GM21447 (cell line): ENCODE results near the gene ARHGEF40.

ENCODE experiments used
- ATAC-seq: cut with Tn5 transposase; IDR thresholded peaks from one replicate; pipeline ENCODE4 v1.9.1; 2021; ENCODE audit not compliant: unreplicated experiment

Gene ARHGEF40

GRCh38 chr14:21112255-21112654, 42.2 kb downstream of the ARHGEF40 start:
- no peak for ATAC-seq

DNA sequence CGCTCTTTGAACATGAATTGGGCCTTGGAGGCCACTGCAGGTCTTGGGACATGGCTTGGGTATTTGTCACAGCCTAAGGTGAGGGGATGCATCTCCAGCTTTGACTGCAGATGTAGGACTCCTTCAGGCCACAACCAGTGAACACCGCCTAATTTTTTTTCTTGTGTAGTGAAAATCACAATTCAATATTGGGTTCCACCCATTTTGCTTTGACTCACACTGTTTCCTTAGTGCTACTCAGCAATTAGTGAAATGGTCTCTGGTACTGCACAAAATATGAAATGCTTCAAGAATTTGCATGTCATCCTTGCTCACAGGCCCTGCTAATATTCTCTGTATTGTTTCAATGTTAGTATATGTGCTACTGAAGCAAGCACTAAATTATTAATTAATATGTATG, 43.3 kb downstream of the ARHGEF40 start:
- no peak for ATAC-seq

DNA sequence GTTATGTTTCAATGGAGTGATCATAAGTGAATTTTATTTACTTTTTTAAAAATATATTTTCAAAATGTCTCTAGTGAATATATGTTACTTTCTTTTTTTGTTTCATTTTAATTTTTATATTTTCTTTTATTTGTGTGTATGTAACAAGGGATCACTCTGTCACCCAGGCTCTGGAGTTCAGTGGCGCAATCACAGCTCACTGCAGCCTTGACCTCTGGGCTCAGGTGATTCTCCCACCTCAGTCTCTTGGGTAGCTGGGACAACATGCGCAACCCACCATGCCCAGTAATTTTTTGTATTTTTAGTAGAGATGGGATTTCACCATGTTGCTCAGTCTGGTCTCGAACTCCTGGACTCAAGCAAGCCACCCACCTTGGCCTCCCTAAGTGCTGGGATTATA, 48.8 kb downstream of the ARHGEF40 start:
- no peak for ATAC-seq

GRCh38 chr14:21120686-21121085, 50.6 kb downstream of the ARHGEF40 start:
- no peak for ATAC-seq

DNA sequence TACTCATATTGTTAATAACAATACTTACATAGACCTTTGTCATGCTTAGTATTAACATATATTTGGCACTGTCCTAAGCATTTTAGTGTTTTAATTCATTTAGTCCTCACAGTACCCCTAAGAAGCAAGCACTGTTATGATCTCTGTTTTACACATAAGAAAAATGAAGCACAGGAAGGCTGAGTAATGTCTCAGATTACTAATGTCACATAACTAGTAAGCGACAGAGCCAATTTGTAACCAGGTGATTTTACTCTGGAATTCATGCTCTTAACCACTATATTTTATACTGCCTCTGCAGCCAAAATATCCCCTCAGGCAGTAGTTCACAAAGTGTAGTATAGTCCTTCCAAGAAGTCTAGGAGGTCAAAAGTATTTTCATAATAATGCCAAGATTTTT, 51.0 kb downstream of the ARHGEF40 start:
- no peak for ATAC-seq

DNA sequence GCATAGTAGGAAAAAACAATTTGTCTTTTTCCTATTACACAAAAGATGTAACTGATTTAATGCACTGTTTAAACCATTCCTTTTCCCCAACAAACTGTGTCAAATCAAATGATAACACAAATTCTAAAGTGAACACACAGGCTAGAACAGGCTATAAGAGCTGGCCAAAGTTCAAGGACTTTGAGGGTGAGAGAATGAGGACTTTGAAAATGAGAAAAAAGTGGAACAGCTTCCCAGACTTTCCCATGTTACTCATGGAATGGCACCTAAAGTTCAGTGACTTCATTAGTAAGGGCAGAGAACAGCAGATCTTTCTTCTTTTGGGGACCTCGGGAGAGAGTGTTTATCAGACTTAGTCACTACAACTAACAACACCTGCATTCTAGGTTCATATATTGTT, 53.3 kb downstream of the ARHGEF40 start:
- ATAC-seq, result no peak

DNA sequence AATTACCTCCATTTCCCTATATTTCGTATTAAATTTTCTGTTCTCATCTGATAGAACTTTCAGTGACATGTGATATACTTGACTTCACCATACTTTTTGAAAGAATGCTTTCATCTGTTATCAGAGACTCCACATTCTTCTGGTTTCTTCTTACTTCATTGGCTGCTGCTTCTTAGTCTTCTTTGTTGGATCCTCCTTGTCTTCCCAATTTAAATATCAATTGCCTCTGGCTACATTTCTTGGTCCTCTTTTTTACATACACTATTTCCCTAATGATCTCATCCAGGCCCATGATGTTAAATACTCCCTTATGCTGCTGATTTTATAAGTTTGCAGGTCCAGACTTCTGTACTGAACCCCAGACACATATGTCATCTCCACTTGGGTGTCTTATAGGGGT, 63.8 kb downstream of the ARHGEF40 start:
- ATAC-seq, result no peak

DNA sequence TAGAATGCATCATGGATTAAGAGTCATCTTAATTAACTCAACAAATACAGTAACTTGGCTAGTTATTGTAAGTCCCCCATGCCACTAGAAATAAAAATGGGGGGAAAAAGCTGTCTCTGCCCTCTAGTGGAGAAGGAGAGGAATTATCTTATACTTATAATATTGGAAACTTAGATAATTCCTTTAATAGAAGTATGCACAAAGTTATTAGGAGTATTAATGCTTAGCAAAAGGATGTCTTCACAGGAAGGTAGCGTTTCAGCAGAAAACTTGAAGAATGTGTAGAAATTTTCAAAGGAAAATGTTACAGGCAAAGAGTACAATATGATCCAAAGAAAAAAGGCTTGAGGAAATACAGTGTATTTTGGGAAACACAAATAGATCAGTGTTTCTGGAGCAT, 65.9 kb downstream of the ARHGEF40 start:
- ATAC-seq, result no peak
